Raji (cell line): ENCODE results near the gene SZRD1.

ENCODE experiments used
- POLR2A ChIP-seq: IDR thresholded peaks from 2 replicates; pipeline ENCODE4 v1.6.1; 2011; ENCODE audit warnings: low read depth, low read length, control low read depth; ENCODE audit not compliant: insufficient read depth

SZRD1 gene

GRCh38 chr1:16366722-16367257 lies at the start of gene SZRD1:
Gene SZRD1 (plus strand): TSS chr1:16367242. CDS start chr1:16367258, 16 bp downstream.
- no peak for TF ChIP-seq POLR2A

- no peak for TF ChIP-seq POLR2A
Observed at GRCh38 chr1:16318555-16318954, 48.5 kb upstream of the SZRD1 start.

GRCh38 chr1:16321176-16321867 lies 45.7 kb upstream of the SZRD1 start:
- TF ChIP-seq POLR2A = no peak

GRCh38 chr1:16324456-16324890 lies 42.6 kb upstream of the SZRD1 start:
- TF ChIP-seq POLR2A = no peak

- no peak for TF ChIP-seq POLR2A
Observed at GRCh38 chr1:16326833-16327404, 40.1 kb upstream of the SZRD1 start.

- TF ChIP-seq POLR2A = no peak
Observed at GRCh38 chr1:16334655-16335340, 32.2 kb upstream of the SZRD1 start.

GRCh38 chr1:16338961-16339360 lies 28.1 kb upstream of the SZRD1 start:
- TF ChIP-seq POLR2A = no peak

- no peak for TF ChIP-seq POLR2A
Observed at GRCh38 chr1:16340673-16341072, 26.4 kb upstream of the SZRD1 start.

GRCh38 chr1:16342331-16343062 lies 24.5 kb upstream of the SZRD1 start:
- TF ChIP-seq POLR2A = no peak

- TF ChIP-seq POLR2A = no peak
Observed at GRCh38 chr1:16348414-16349182, 18.4 kb upstream of the SZRD1 start.

- no peak for TF ChIP-seq POLR2A
Observed at GRCh38 chr1:16349847-16350406, 17.1 kb upstream of the SZRD1 start.

GRCh38 chr1:16351456-16351993 lies 15.5 kb upstream of the SZRD1 start:
- TF ChIP-seq POLR2A = no peak

GRCh38 chr1:16351994-16352841 lies 14.8 kb upstream of the SZRD1 start, which contains the start of gene FBXO42:
Gene FBXO42 (minus strand): TSS chr1:16352480. CDS start chr1:16315418, 37,062 bp downstream.
- TF ChIP-seq POLR2A = peak; percentile 98
